WERI-Rb-1 (cell line): ENCODE data around the gene FAM107A.

Experiments used
- DNase-seq: peaks from one replicate; pipeline ENCODE4 v3.0.0-alpha.2; 2020
- H3K27ac ChIP-seq: fragments of 250-450 bp; sonication (Bioruptor Pico); 2 replicates; pipeline ENCODE4 v1.5.1; 2020; ENCODE audit warnings: mild to moderate bottlenecking, moderate library complexity
- H3K27me3 ChIP-seq: fragments of 250-450 bp; sonication (Bioruptor Pico); 2 replicates; pipeline ENCODE4 v1.5.1; 2021; ENCODE audit warnings: mild to moderate bottlenecking, low read depth, moderate library complexity; ENCODE audit not compliant: insufficient read depth, severe bottlenecking
- H3K36me3 ChIP-seq: fragments of 250-450 bp; sonication (Bioruptor Pico); 2 replicates; pipeline ENCODE4 v1.5.1; 2020; ENCODE audit warnings: mild to moderate bottlenecking, moderate library complexity
- H3K4me3 ChIP-seq: 2 replicates; pipeline ENCODE4 v1.5.1; 2011; ENCODE audit warnings: low read depth, mild to moderate bottlenecking, control low read depth, low read length
- H3K9me3 ChIP-seq: fragments of 250-450 bp; sonication (Bioruptor Pico); 2 replicates; pipeline ENCODE4 v1.5.1; 2021; ENCODE audit warnings: mild to moderate bottlenecking, moderate library complexity; ENCODE audit not compliant: severe bottlenecking
- CTCF ChIP-seq: IDR thresholded peaks from 2 replicates; pipeline ENCODE4 v1.5.1; 2011; ENCODE audit warnings: low read depth, mild to moderate bottlenecking, control low read depth, inconsistent platforms, low read length

The FAM107A gene

GRCh38 chr3:58606693-58607092, 29.5 kb upstream of the FAM107A start:
- no peaks in the 10 kb centered on the region for H3K36me3 ChIP-seq
- H3K27ac ChIP-seq = no peak overlapping the region
- H3K9me3 ChIP-seq = no peaks in the 10 kb centered on the region
- no peak for TF ChIP-seq CTCF
- no peaks in the 10 kb centered on the region for H3K27me3 ChIP-seq
- no peak overlapping the region for H3K4me3 ChIP-seq
- no peak for DNase-seq

- Histone ChIP-seq H3K36me3 (no peaks in the 10 kb centered on the region), H3K4me3 (no peak overlapping the region), H3K27ac (no peak overlapping the region), H3K9me3 (no peaks in the 10 kb centered on the region), H3K27me3 (no peaks in the 10 kb centered on the region)
- TF ChIP-seq CTCF = no peak
- no peak for DNase-seq
These were observed 26.8 kb upstream of the FAM107A start for GRCh38 chr3:58604031-58604430.

GRCh38 chr3:58603606-58604005, 26.4 kb upstream of the FAM107A start:
- H3K36me3 ChIP-seq = no peaks in the 10 kb centered on the region
- H3K9me3 ChIP-seq = no peaks in the 10 kb centered on the region
- no peak overlapping the region for H3K4me3 ChIP-seq
- H3K27ac ChIP-seq = no peak overlapping the region
- DNase-seq = no peak
- no peak for TF ChIP-seq CTCF
- no peaks in the 10 kb centered on the region for H3K27me3 ChIP-seq

- DNase-seq = no peak
- H3K9me3 ChIP-seq = no peaks in the 10 kb centered on the region
- no peaks in the 10 kb centered on the region for H3K27me3 ChIP-seq
- H3K4me3 ChIP-seq = no peak overlapping the region
- no peak for TF ChIP-seq CTCF
- no peak overlapping the region for H3K27ac ChIP-seq
- H3K36me3 ChIP-seq = no peaks in the 10 kb centered on the region
These were observed 20.6 kb upstream of the FAM107A start for GRCh38 chr3:58597770-58598310.

- no peak overlapping the region for H3K4me3 ChIP-seq
- no peak overlapping the region for H3K27ac ChIP-seq
- no peak for TF ChIP-seq CTCF
- H3K36me3 ChIP-seq = no peaks in the 10 kb centered on the region
- H3K27me3 ChIP-seq = no peaks in the 10 kb centered on the region
- H3K9me3 ChIP-seq = no peaks in the 10 kb centered on the region
- DNase-seq = no peak
These were observed 19.8 kb upstream of the FAM107A start for GRCh38 chr3:58596834-58597518.

- H3K9me3 ChIP-seq = no peaks in the 10 kb centered on the region
- no peaks in the 10 kb centered on the region for H3K27me3 ChIP-seq
- no peak for DNase-seq
- TF ChIP-seq CTCF = no peak
- no peak overlapping the region for H3K27ac ChIP-seq
- no peaks in the 10 kb centered on the region for H3K36me3 ChIP-seq
- no peak overlapping the region for H3K4me3 ChIP-seq
These were observed 16.9 kb upstream of the FAM107A start for GRCh38 chr3:58594117-58594516.
